Measurements from ENCODE around the gene S100A7A.
"Not testable (repeated sequence)": the region's sequence is repeated elsewhere in the genome, so short reads cannot be mapped to it uniquely, and the experiment has no call there.

The S100A7A gene

GRCh38 chr1:153428073-153428638 lies 11.8 kb downstream of the S100A7A start:
- DNase-seq = no peak

GRCh38 chr1:153428791-153429190 lies 12.5 kb downstream of the S100A7A start:
- DNase-seq = no peak

GRCh38 chr1:153429266-153430165 lies 13.2 kb downstream of the S100A7A start:
- no peak for DNase-seq

GRCh38 chr1:153430166-153430553 lies 13.8 kb downstream of the S100A7A start:
- no peak for DNase-seq

GRCh38 chr1:153430561-153430960 lies 14.2 kb downstream of the S100A7A start:
- no peak for DNase-seq

GRCh38 chr1:153431002-153431401 lies 14.7 kb downstream of the S100A7A start:
- DNase-seq = no peak

- DNase-seq = no peak
These were observed 15.1 kb downstream of the S100A7A start for GRCh38 chr1:153431427-153431826.

GRCh38 chr1:153431928-153432327 lies 15.6 kb downstream of the S100A7A start:
- DNase-seq = no peak

GRCh38 chr1:153432874-153433681 lies 16.8 kb downstream of the S100A7A start:
- DNase-seq = no peak

DNA sequence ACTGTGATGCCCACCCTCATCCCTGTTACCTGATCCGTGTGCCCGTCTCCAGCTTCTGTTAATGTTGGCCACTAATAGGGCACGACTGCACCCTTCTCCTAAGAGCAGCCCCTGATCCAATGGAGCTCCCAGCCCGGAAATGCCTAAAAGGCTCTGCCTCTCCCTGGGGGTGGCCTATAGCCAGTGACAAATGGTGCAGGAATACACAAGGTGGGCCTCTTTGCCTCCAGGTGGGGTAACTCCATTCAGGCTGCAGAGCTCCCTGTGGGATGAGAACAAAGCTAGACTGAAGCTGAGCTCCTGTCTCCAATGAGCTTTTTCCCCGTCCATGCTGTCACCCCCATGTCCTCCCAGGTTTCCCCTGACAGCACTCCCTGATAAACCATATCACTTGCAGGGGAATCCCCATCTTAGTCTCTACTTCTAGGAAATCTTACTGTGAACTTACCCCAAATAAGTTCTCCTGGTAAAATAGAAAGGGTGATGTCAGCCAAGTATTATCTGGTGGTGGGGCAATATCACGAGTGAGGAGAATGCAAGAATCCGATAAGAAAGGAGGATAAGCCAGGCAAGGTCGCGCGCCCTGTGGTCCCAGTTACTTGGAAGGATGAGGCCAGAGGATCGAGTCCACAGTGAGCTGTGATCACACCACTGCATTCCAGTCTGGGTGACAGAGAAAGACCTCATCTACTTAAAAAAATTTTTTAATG lies 18.6 kb downstream of the S100A7A start:
- DNase-seq = no peak

DNA sequence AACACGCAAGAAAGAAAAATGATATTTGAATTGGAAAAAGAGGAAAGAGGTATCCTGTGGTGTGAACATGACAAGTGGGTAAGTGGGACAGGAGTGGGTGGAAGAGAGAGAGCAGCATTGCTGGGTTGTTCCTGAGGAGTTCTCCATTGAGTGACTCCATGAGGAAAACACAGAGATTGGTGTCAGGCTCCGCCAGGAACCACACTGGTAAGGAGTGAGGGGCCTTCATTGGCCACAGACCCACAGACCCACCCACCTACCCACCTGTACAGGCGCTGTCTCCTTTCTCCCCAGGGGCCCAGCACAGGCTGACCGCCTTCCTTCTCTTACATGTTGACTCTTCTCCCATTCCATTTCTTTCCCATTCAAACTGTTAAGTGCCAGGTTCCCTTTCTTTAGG lies 20.9 kb downstream of the S100A7A start:
- no peak for DNase-seq

DNA sequence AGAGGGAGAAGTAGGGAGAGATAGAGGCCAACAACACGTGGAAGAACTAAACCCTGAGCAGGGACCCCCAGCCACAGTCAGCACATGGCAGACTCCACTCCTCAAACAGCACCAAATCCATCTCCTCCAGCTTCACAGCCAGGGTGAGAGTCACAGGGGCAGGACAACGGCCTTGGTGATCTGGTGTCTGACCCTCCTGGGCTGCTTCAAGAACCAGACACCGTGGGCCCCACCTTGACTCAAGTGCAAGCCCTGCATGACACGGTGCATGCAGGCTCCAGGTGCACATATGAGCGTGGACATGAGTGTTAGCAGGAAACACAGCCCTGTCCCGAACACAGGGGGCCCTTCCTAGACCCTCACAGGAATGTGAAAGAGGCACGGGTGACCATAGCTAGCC lies 22.3 kb downstream of the S100A7A start:
- no peak for DNase-seq

DNA sequence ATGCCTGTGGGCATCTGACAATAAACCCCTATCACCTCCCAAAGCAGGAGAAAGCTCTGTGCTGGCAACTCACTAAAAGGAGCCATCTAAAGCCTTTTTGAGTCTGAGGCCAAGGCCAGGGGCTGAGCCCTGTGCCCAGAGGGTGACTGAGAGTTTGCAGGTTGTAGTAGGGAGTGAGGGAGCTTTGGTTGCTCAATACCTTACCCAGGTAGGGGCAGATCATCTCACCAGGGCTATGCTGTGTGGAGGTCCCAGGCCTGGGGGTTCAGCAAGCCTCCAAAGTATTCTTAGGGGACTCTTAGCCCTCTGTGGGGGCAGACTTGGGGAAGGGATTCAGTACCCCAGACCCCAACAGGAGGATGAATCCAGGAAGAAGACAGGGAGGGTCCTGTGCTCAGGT lies 23.0 kb downstream of the S100A7A start:
- DNase-seq = no peak

DNA sequence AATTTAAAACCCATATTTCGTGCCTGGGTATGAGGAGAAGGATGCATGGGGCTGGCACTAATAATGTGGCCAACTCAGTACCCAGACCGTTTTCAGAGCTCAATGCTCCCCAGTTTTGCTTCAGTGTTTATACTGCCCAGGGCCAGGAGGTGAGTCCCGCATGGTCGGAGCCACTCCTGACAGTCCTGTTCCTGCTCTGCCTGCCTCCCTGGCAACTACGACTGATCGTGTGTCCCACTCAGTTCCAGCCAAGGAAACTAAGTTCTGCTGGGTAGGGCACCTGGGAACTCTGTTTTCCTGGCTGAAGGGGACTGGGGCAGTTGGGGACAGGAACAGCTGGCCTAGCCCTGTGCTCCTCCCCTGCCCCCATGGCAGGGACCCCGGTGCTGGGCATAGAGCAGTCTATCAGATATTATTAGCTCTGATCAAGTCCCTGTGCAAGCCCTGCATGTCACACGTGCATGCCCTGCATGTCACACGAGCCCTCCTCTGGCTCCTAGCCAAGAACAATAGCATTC lies 25.0 kb downstream of the S100A7A start:
- no peak for DNase-seq

- DNase-seq = no peak
These were observed 27.2 kb downstream of the S100A7A start for GRCh38 chr1:153443486-153443885.

- DNase-seq = no peak
These were observed 27.8 kb downstream of the S100A7A start for GRCh38 chr1:153444078-153444477.

DNA sequence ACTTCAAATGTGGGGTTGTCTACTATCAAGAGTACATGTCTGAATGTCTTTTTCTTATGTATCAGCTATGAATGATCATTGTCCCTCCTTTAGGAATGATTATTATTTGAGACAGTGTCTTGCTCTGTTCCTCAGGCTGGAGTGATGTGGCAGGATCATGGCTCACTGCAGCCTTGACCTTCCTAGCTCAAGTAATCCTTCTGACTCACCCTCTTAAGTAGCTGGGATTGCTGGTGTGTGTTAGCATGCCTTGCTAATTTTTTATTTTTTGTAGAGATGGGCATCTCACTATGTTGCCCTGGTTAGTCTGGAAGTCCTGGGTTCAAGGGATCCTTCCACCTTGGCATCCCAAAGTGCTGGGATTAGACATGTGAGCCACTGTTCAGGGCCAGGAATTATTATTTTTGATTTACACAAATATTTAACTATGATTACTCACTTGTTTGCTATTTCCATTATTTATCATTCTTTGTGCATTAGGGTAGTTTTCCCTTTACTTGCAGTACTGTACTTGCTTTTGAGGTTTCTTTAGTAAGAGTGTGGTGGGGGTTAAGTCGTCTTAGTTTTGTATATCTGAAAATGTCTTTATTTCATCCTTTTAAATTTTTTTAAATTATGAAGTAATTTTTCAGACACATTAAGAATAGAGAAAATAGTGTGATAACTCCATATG lies 31.3 kb downstream of the S100A7A start:
- no peak for DNase-seq

GRCh38 chr1:153448851-153449250 lies 32.5 kb downstream of the S100A7A start:
- not testable (repeated sequence) for DNase-seq

DNA sequence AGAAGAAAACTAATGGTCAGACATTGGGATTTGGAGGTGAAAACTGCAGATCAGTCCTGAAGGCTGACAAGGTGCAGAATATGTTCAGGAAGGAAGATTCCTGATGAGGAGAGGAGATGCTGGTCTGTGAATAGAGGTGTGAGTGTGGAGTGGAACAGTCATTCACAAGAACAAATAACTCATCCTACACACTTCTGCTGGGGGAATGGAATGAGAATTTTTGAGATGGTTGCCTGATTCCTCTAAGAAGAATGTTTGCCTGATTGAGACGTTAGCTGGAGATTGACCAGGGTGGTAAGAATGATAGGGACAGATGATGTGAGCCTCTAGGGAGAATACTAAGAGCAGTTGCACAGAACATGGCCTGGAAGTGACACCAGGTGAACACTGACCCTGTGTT lies 40.1 kb downstream of the S100A7A start:
- DNase-seq = no peak

- no peak for DNase-seq
These were observed 43.3 kb downstream of the S100A7A start for GRCh38 chr1:153459655-153460054.

- no peak for DNase-seq
These were observed 44.2 kb downstream of the S100A7A start, which contains the start of gene S100A7 for GRCh38 chr1:153460551-153460950. Gene S100A7, minus strand, starts transcription at chr1:153460651. Its CDS starts 1,638 bp downstream, at chr1:153459013.

- peak; percentile 23 to 72 (median 72) for DNase-seq
These were observed 46.4 kb downstream of the S100A7A start for GRCh38 chr1:153462741-153463140.

Data from suppressor macrophage treated with lipopolysaccharide for 1 hour (primary cell).